Spleen (tissue), 11 donors: ENCODE results near the gene TICRR. TPM values are rescaled to one million over a fixed set of nuclear protein-coding genes. Genes with fewer than 3 reads are reported as not detected.
"Not testable (repeated sequence)": the region's sequence is repeated elsewhere in the genome, so short reads cannot be mapped to it uniquely, and the experiment has no call there.

Experiments used
- DNase-seq: peaks from one replicate; pipeline ENCODE4 v3.0.0-alpha.2; 2020
- H3K27ac ChIP-seq, 8 donors: fragments of 200-600 bp; sonication (generic) in 7 of 8; 1 replicate in 4 of 8; 2 replicates in 4 of 8; pipeline versions ENCODE4 v1.5.0 to v1.8.0; 2016 to 2021; ENCODE audit warnings: inconsistent platforms in 4 of 8, mild to moderate bottlenecking in 4 of 8, moderate library complexity in 1 of 8
- H3K27me3 ChIP-seq, 7 donors: fragments of 200-600 bp; sonication (generic) in 6 of 7; replicated peaks in 1 of 7; 1 replicate in 4 of 7; 2 replicates in 3 of 7; pipeline versions ENCODE4 v1.5.0 to v1.8.0; 2016 to 2021; ENCODE audit warnings: inconsistent platforms in 3 of 7, mild to moderate bottlenecking in 1 of 7
- H3K36me3 ChIP-seq, 6 donors: fragments of 200-600 bp; sonication (generic) in 5 of 6; 1 replicate in 4 of 6; 2 replicates in 2 of 6; pipeline versions ENCODE4 v1.5.0 to v1.8.0; 2016 to 2021; ENCODE audit warnings: inconsistent platforms in 2 of 6
- H3K4me1 ChIP-seq, 6 donors: fragments of 200-600 bp; sonication (generic) in 5 of 6; 1 replicate in 3 of 6; 2 replicates in 3 of 6; pipeline versions ENCODE4 v1.5.0 to v1.8.0; 2016 to 2021; ENCODE audit warnings: inconsistent platforms in 3 of 6
- H3K4me3 ChIP-seq, 8 donors: fragments of 200-600 bp; sonication (generic) in 7 of 8; 1 replicate in 4 of 8; 2 replicates in 4 of 8; pipeline versions ENCODE4 v1.5.0 to v1.8.0; 2016 to 2021; ENCODE audit warnings: inconsistent platforms in 4 of 8, mild to moderate bottlenecking in 4 of 8, moderate library complexity in 2 of 8
- H3K9me3 ChIP-seq, 8 donors: fragments of 200-600 bp; sonication (generic) in 7 of 8; 1 replicate in 4 of 8; 2 replicates in 4 of 8; pipeline versions ENCODE4 v1.5.0 to v1.8.0; 2016 to 2021; ENCODE audit warnings: inconsistent platforms in 4 of 8
- CTCF ChIP-seq, 11 experiments: fragments of 200-600 bp in 7 of 11; fragments of 450-650 bp in 4 of 11; sonication (generic) in 4 of 11; IDR thresholded peaks in 8 of 11; conservative IDR thresholded peaks in 3 of 11; 1 replicate in 7 of 11; 2 replicates in 4 of 11; pipeline versions ENCODE4 v1.4.0 to v1.8.0; 2016 to 2021; ENCODE audit warnings: antibody characterized with exemption in 11 of 11, inconsistent platforms in 4 of 11, mild to moderate bottlenecking in 1 of 11
- POLR2A ChIP-seq, 3 donors: fragments of 450-650 bp; IDR thresholded peaks; one replicate each; pipeline ENCODE4 v1.5.1; 2017; ENCODE audit warnings: antibody characterized with exemption in 3 of 3, mild to moderate bottlenecking in 1 of 3
- POLR2AphosphoS5 ChIP-seq, 3 donors: sonication (generic); formaldehyde crosslinking; IDR thresholded peaks; one replicate each; pipeline ENCODE4 v1.5.1; 2017; ENCODE audit warnings: antibody characterized with exemption in 3 of 3
- WGBS, 5 donors: extraction: QIAGEN DNeasy Blood & Tissue Kit in 3 of 5; methylation state at CpG; one replicate each; pipeline versions ENCODE4 v1.1.5 to v1.1.7; 2013 to 2018; 5-methylcytosine and 5-hydroxymethylcytosine counted together
- intact Hi-C: fragments of 100-400 bp; cut with DNase I; formaldehyde crosslinking; loops from one replicate; pipeline ENCODE4 v1.15.0; 2023; ENCODE audit warnings: low total_unique reads
- polyA plus RNA-seq, 3 donors: library from polyadenylated mRNA; stranded (reverse); fragments of 200-250 nt; gene quantifications; one replicate each; pipeline ENCODE4 v1.2.1, GENCODE V29; 2013
- total RNA-seq, 7 donors: library from RNA; depleted of rRNA in 3 of 7; stranded (reverse); fragments of >200 nt in 3 of 7; fragmentation: NEBNext Ultra II Directional in 4 of 7; extraction: Animal tissue kit (Norgen Biotek cat#: 25700) in 4 of 7; gene quantifications; one replicate each; pipeline versions ENCODE4 v1.1.0 to v1.2.1, GENCODE V29; 2016 to 2021
- donor health status: healthy with polysubstance abuse.
- donor health status: DM: no; HTN: no; CAD: no; lungs with moderate emphysema.
- donor health status: DM: no; HTN: no; CAD: no.
- donor health status: Bipolar disorder and iron deficiency.
- donor health status: healthy.
- donor health status: DM: no; HTN: no; CAD: no.
- donor health status: DM: yes; HTN: yes; CAD: no.

TICRR gene
- total and polyA plus RNA-seq, 10 donors, result 0.22 to 3.0 (median 1.00) TPM

GRCh38 chr15:89575656-89576416 is 567 bp downstream of the TICRR start:
- H3K36me3 ChIP-seq, result no peaks in the 10 kb centered on the region
- no peak for DNase-seq
- no peaks in the 10 kb centered on the region for H3K9me3 ChIP-seq
- TF ChIP-seq CTCF (IDR thresholded peaks at IDR 0.05 in 8 of 11, conservative IDR thresholded peaks at IDR 0.05 in 3 of 11) (no peak), POLR2AphosphoS5 (IDR thresholded peaks at IDR 0.05) (no peak), POLR2A (IDR thresholded peaks at IDR 0.05) (no peak)
- 1% methylated on average over 9 to 60 of the region's 60 CpGs for WGBS, 5 donors
- intact Hi-C loops, result no loop called here
- peaks cover 3 to 36% (median 16%) of the 10 kb centered on the region in 6 donors for H3K4me1 ChIP-seq
- peaks cover 0 to 18% (median 0%) of the 10 kb centered on the region in 7 donors for H3K27me3 ChIP-seq
- peak overlapping the region; percentile 83 to 99 (median 96) for H3K4me3 ChIP-seq
- peak overlapping the region in 3 of 8 donors; percentile 20 to 74 (median 66) for H3K27ac ChIP-seq

- Histone ChIP-seq H3K36me3 (no peaks in the 10 kb centered on the region), H3K27me3 (peaks cover 0 to 13% (median 0%) of the 10 kb centered on the region in 7 donors), H3K4me3 (peak overlapping the region in 4 of 8 donors; percentile 83 to 98 (median 96)), H3K27ac (no peak overlapping the region), H3K4me1 (peaks cover 3 to 36% (median 16%) of the 10 kb centered on the region in 6 donors), H3K9me3 (no peaks in the 10 kb centered on the region)
- intact Hi-C loops, result no loop called here
- DNase-seq, result no peak
- TF ChIP-seq POLR2AphosphoS5 (IDR thresholded peaks at IDR 0.05), result no peak
- no peak for TF ChIP-seq POLR2A (IDR thresholded peaks at IDR 0.05)
- TF ChIP-seq CTCF (IDR thresholded peaks at IDR 0.05 in 8 of 11, conservative IDR thresholded peaks at IDR 0.05 in 3 of 11), result no peak
- 8 to 19% (median 9%) methylated on average over 1 of the region's 1 CpG for WGBS, 5 donors
Observed at GRCh38 chr15:89576417-89576773, 1.1 kb downstream of the TICRR start.

GRCh38 chr15:89577776-89578115 is 2.5 kb downstream of the TICRR start:
- no peak for DNase-seq
- intact Hi-C loops, result no loop called here
- WGBS, 5 donors, result 80 to 90% (median 88%) methylated on average over 3 of the region's 3 CpGs
- peaks cover 0 to 4% (median 0%) of the 10 kb centered on the region in 6 donors for H3K36me3 ChIP-seq
- peaks cover 3 to 36% (median 16%) of the 10 kb centered on the region in 6 donors for H3K4me1 ChIP-seq
- no peaks in the 10 kb centered on the region for H3K9me3 ChIP-seq
- no peak for TF ChIP-seq POLR2AphosphoS5 (IDR thresholded peaks at IDR 0.05)
- TF ChIP-seq CTCF (IDR thresholded peaks at IDR 0.05 in 8 of 11, conservative IDR thresholded peaks at IDR 0.05 in 3 of 11), result no peak
- no peak for TF ChIP-seq POLR2A (IDR thresholded peaks at IDR 0.05)
- peaks cover 0 to under 1% (median 0%) of the 10 kb centered on the region in 7 donors for H3K27me3 ChIP-seq
- no peak overlapping the region for H3K27ac ChIP-seq
- no peak overlapping the region for H3K4me3 ChIP-seq

GRCh38 chr15:89578146-89578545 is 2.9 kb downstream of the TICRR start:
- no peak overlapping the region for H3K4me3 ChIP-seq
- H3K36me3 ChIP-seq, result peaks cover 0 to 8% (median 0%) of the 10 kb centered on the region in 6 donors
- no peaks in the 10 kb centered on the region for H3K27me3 ChIP-seq
- H3K4me1 ChIP-seq, result peaks cover 3 to 36% (median 16%) of the 10 kb centered on the region in 6 donors
- DNase-seq, result no peak
- TF ChIP-seq CTCF (IDR thresholded peaks at IDR 0.05 in 8 of 11, conservative IDR thresholded peaks at IDR 0.05 in 3 of 11) (no peak), POLR2A (IDR thresholded peaks at IDR 0.05) (no peak), POLR2AphosphoS5 (IDR thresholded peaks at IDR 0.05) (no peak)
- no peak overlapping the region for H3K27ac ChIP-seq
- no peaks in the 10 kb centered on the region for H3K9me3 ChIP-seq
- intact Hi-C loops, result no loop called here
- 78 to 89% (median 88%) methylated on average over 2 of the region's 2 CpGs for WGBS, 5 donors

- Histone ChIP-seq H3K36me3 (peaks cover 0 to 34% (median 0%) of the 10 kb centered on the region in 6 donors), H3K4me1 (peaks cover 3 to 23% (median 7%) of the 10 kb centered on the region in 6 donors)
- H3K9me3 ChIP-seq, DNase-seq, intact Hi-C loops, H3K4me3 ChIP-seq, H3K27me3 ChIP-seq, H3K27ac ChIP-seq: not testable (repeated sequence)
- WGBS, 5 donors, result 88 to 100% (median 96%) methylated on average over 2 of the region's 2 CpGs
Observed at GRCh38 chr15:89580747-89581146, 5.5 kb downstream of the TICRR start.
